HepG2 (cell line): Measurements from ENCODE around the gene ITGB3. TPM values are rescaled to one million over a fixed set of nuclear protein-coding genes. Genes with fewer than 3 reads are reported as not detected.
A peak's percentile ranks its signal among the peaks of the same experiment; 100 is the strongest.

Source experiments
- HNF4G ChIP-seq, 2 experiments: sonication (generic) in 1 of 2; formaldehyde crosslinking in 1 of 2; IDR thresholded peaks; 2 replicates each; pipeline versions ENCODE4 v1.4.0 to v1.6.1; 2011 to 2020; ENCODE audit warnings: borderline replicate concordance in 2 of 2, low read depth in 2 of 2, mild to moderate bottlenecking in 2 of 2, low read length in 1 of 2, missing genetic modification reagents in 1 of 2, moderate library complexity in 1 of 2
- MIXL1 ChIP-seq: IDR thresholded peaks from 2 replicates; pipeline ENCODE4 v1.6.1; 2016
- NR2F1 ChIP-seq, 2 experiments: fragments of 450-650 bp in 1 of 2; formaldehyde crosslinking in 1 of 2; IDR thresholded peaks; 2 replicates each; pipeline versions ENCODE4 v1.5.0 to v1.6.1; 2016 to 2020; ENCODE audit warnings: mild to moderate bottlenecking in 1 of 2, missing compliant biosample characterization in 1 of 2, missing genetic modification reagents in 1 of 2, moderate library complexity in 1 of 2
- SAP130 ChIP-seq: IDR thresholded peaks from 2 replicates; pipeline ENCODE4 v1.6.1; 2016; ENCODE audit warnings: low read depth
- polyA plus RNA-seq, 8 experiments: library from polyadenylated mRNA; depleted of rRNA in 3 of 8; stranded (reverse) in 7 of 8; unstranded in 1 of 8; fragments of >200 nt; fragmentation: Illumina TruSeq in 4 of 8; extraction: Trizol in 4 of 8; gene quantifications; 2 replicates each; pipeline versions ENCODE4 v1.2.1 to v1.2.3, GENCODE V29; 2011 to 2016; ENCODE audit warnings: low read depth in 4 of 8, missing spikeins in 1 of 8, mixed read lengths in 1 of 8; ENCODE audit not compliant: insufficient read depth in 1 of 8
- total RNA-seq, 5 experiments: library from RNA; depleted of rRNA; stranded (reverse); fragments of >200 nt; fragmentation: Illumina TruSeq; extraction: Trizol; gene quantifications; 2 replicates each; pipeline ENCODE4 v1.2.3, GENCODE V29; 2016; ENCODE audit warnings: low read depth in 1 of 5
- TF ChIP-seq, protein P1 (sequence below): sonication (generic); formaldehyde crosslinking; IDR thresholded peaks from 2 replicates; pipeline ENCODE4 v1.5.1; 2020; ENCODE audit warnings: mild to moderate bottlenecking, missing genetic modification reagents, borderline replicate concordance
- TF ChIP-seq, protein P2 (sequence below): sonication (generic); IDR thresholded peaks from 2 replicates; pipeline ENCODE4 v1.6.1; 2016; ENCODE audit warnings: low read depth, borderline replicate concordance

Gene ITGB3
- total and polyA plus RNA-seq, 2 of the 13 experiments (the other 11 are each of a cell fraction or from before 2014, with no cell fraction given), result 0.09 to 0.31 TPM

DNA sequence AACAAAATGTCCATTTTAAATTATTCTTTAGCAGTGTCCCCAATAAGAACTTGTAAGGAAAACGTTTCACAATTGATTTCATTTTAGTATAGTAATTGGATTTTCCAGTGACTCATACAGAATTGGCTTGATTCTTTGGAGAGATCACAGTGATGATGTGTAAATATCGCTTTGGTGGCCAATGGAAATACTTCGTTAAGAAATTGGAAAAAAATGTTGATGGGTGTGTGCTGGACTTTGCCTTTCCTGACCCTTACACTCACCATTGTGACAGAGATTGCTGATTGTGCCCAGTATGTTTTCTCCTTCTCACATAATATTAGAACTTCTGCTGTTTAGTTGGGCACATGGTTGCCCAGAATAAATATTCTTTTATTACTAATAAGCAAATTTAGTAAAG, 62.7 kb downstream of the ITGB3 start (continued):
- TF ChIP-seq, protein P1, sequence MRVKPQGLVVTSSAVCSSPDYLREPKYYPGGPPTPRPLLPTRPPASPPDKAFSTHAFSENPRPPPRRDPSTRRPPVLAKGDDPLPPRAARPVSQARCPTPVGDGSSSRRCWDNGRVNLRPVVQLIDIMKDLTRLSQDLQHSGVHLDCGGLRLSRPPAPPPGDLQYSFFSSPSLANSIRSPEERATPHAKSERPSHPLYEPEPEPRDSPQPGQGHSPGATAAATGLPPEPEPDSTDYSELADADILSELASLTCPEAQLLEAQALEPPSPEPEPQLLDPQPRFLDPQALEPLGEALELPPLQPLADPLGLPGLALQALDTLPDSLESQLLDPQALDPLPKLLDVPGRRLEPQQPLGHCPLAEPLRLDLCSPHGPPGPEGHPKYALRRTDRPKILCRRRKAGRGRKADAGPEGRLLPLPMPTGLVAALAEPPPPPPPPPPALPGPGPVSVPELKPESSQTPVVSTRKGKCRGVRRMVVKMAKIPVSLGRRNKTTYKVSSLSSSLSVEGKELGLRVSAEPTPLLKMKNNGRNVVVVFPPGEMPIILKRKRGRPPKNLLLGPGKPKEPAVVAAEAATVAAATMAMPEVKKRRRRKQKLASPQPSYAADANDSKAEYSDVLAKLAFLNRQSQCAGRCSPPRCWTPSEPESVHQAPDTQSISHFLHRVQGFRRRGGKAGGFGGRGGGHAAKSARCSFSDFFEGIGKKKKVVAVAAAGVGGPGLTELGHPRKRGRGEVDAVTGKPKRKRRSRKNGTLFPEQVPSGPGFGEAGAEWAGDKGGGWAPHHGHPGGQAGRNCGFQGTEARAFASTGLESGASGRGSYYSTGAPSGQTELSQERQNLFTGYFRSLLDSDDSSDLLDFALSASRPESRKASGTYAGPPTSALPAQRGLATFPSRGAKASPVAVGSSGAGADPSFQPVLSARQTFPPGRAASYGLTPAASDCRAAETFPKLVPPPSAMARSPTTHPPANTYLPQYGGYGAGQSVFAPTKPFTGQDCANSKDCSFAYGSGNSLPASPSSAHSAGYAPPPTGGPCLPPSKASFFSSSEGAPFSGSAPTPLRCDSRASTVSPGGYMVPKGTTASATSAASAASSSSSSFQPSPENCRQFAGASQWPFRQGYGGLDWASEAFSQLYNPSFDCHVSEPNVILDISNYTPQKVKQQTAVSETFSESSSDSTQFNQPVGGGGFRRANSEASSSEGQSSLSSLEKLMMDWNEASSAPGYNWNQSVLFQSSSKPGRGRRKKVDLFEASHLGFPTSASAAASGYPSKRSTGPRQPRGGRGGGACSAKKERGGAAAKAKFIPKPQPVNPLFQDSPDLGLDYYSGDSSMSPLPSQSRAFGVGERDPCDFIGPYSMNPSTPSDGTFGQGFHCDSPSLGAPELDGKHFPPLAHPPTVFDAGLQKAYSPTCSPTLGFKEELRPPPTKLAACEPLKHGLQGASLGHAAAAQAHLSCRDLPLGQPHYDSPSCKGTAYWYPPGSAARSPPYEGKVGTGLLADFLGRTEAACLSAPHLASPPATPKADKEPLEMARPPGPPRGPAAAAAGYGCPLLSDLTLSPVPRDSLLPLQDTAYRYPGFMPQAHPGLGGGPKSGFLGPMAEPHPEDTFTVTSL, result peak; percentile 61; the same call in 1 of the 2 replicates
- peak; percentile 15; the same call in 1 of the 2 replicates for TF ChIP-seq MIXL1 (CRISPR knock-in tag)
- TF ChIP-seq HNF4G (IDR thresholded peaks at IDR 0.05; ENCODE audit: borderline replicate concordance, low read depth, low read length), result peak; percentile 34; the same call in 1 of the 2 replicates
- no peak for TF ChIP-seq HNF4G (CRISPR knock-in tag; IDR thresholded peaks at IDR 0.05; ENCODE audit: borderline replicate concordance, low read depth)
- TF ChIP-seq, protein P2, sequence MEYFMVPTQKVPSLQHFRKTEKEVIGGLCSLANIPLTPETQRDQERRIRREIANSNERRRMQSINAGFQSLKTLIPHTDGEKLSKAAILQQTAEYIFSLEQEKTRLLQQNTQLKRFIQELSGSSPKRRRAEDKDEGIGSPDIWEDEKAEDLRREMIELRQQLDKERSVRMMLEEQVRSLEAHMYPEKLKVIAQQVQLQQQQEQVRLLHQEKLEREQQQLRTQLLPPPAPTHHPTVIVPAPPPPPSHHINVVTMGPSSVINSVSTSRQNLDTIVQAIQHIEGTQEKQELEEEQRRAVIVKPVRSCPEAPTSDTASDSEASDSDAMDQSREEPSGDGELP, result no peak
- 0 out of 2 replicates have a peak, but pooled peaks have one; percentile 21 for TF ChIP-seq SAP130
- TF ChIP-seq NR2F1 (CRISPR knock-in tag; IDR thresholded peaks at IDR 0.05), result peak in 1 of 2 experiments; percentile 19; a peak in 1 of 4 replicates
